NCI-H2081 treated with DMSO at 0.1 percent for 48 hours (cell line): Measurements from ENCODE around the gene ARAP3.
"Not testable (repeated sequence)": the region's sequence is repeated elsewhere in the genome, so short reads cannot be mapped to it uniquely, and the experiment has no call there.

Source experiments
- DNase-seq: peaks from one replicate; lab custom pipeline; 2025; lab: John Stamatoyannopoulos, UW

ARAP3 gene, protein sequence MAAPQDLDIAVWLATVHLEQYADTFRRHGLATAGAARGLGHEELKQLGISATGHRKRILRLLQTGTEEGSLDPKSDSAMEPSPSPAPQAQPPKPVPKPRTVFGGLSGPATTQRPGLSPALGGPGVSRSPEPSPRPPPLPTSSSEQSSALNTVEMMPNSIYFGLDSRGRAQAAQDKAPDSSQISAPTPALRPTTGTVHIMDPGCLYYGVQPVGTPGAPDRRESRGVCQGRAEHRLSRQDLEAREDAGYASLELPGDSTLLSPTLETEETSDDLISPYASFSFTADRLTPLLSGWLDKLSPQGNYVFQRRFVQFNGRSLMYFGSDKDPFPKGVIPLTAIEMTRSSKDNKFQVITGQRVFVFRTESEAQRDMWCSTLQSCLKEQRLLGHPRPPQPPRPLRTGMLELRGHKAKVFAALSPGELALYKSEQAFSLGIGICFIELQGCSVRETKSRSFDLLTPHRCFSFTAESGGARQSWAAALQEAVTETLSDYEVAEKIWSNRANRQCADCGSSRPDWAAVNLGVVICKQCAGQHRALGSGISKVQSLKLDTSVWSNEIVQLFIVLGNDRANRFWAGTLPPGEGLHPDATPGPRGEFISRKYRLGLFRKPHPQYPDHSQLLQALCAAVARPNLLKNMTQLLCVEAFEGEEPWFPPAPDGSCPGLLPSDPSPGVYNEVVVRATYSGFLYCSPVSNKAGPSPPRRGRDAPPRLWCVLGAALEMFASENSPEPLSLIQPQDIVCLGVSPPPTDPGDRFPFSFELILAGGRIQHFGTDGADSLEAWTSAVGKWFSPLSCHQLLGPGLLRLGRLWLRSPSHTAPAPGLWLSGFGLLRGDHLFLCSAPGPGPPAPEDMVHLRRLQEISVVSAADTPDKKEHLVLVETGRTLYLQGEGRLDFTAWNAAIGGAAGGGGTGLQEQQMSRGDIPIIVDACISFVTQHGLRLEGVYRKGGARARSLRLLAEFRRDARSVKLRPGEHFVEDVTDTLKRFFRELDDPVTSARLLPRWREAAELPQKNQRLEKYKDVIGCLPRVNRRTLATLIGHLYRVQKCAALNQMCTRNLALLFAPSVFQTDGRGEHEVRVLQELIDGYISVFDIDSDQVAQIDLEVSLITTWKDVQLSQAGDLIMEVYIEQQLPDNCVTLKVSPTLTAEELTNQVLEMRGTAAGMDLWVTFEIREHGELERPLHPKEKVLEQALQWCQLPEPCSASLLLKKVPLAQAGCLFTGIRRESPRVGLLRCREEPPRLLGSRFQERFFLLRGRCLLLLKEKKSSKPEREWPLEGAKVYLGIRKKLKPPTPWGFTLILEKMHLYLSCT (N-terminal part only)

DNA sequence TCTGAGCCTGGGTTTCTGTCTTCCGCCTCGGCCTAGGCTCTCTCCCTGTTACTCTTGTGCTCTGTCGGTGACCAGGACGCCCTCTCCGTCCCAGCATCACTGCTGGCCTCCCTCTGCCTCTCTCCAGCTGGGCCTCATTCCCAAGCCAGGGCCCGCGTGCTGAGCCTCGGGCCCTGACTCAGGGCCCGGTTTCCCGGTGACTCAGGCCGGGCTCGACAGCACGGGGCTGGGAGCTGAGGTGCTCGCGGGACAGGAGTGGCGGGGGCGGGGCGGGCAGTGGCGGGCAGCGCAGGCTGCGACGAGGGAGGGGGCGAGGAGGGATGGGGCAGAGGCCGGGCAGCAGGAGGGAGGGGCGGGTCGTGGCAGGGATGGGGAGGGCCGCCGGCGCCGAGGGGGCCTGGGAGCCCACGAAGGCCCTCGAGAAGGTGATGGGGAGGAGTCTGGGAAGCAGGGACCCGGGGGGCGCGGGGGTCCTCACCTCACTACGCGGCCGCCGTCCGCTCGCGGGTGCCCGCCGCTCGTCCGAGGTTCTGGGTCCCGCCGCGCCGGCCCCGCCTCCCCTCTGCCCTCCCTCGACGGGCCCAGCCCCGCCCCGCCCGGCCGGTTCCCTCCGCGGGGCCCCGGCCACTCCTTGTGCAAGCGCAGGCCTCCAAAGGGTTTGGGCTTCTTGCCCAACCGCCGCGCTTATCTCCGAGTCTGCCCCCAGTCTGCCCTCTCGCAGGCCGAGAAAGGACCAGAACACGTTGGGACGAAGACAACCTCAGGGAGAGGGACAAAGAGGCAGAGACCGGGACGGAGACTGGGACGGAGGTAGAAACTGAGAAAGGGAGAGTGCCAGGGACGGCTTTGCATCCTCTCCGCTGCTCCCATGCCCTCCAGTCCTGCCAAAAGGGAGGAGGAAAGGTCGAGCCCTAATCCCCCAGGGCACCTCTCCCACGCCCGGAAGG, at the start of gene ARAP3:
Gene ARAP3, minus strand, starts transcription at position 536 of the 947 bp plus-strand sequence. CDS start 1,744 bp downstream, outside the sequence.
- no peak for DNase-seq

DNA sequence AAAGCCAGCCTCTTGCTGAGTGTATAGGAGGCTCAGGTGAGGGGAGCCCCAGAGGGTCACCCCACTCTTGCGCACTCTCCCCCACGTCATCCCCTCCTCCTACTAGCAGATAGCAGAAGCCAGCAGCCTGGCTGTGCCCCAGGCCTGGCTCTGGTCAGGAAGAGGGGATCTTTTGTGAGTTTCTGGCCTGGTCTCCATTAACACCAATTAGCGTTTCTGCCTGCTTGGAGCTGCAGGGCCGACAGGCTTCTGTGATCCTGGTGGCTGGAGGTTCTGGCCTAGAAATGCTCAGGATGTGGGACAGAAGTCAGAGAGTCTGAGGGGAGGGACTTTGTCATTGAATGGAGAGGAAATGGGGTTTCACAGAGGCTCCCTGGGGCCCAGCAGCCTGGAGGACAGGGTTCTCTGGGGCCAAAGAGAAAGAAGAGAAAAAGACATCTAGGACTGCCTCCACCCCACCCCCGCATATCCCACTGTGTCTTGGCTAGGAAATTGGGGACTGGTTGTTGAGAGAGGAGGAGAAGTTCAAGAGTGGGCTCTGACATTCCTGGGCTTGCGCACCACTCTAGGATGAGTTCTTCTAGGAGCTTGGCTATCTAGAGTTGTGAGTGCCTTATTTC, 47.5 kb upstream of the ARAP3 start:
- DNase-seq, result no peak

DNA sequence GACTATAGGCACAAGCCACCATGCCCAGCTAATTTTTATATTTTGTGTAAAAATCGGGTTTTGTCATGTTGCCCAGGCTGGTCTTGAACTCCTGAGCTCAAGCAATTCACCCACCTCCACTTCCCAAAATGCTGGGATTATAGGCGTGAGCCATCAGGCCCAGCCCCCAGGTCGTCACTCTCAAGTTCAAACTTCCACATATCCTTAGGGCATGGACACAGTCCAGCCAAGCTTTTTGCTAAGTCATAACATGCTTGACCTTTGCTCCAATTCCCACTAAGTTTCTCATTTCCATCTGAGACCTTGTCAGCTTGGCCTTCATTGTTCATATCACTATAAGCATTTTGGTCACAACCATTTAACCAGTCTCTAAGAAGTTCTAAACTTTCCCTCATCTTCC, 43.9 kb upstream of the ARAP3 start:
- DNase-seq, result no peak

DNA sequence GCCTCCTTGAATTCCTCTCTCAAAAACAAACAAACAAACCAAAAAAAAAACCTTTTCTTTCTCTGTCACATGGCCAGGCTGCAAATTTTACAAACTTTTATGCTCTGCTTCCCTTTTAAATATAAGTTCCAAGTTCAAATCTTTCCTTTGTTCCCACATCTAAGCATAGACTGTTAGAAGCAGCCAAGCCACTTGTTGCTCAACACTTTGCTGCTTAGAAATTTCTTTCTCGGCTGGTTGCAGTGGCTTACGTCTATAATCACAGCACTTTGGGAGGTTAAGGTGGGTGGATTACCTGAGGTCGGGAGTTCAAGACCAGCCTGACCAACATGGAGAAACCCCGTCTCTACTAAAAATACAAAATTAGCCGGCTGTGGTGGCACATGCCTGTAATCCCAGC, 43.1 kb upstream of the ARAP3 start:
- DNase-seq, result not testable (repeated sequence)

DNA sequence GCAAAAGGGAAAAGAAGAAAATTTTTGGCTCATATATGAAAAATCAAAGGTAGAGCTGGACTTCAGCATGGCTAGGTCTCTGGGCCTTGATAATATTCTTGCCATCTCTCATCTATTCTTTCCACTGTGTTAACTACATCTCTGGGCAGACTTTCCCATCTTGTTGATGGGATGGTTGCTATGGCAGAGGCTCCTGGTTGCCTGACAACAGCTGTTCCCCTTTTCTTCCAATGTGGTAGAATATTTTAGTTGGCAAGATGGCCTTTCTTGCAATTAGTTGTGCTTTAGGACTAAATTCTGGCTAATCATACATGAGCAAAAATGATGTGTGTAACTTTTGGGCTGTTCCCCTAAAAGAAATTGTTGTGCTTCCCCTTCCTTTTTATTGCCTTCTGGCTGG, 40.2 kb upstream of the ARAP3 start:
- no peak for DNase-seq

DNA sequence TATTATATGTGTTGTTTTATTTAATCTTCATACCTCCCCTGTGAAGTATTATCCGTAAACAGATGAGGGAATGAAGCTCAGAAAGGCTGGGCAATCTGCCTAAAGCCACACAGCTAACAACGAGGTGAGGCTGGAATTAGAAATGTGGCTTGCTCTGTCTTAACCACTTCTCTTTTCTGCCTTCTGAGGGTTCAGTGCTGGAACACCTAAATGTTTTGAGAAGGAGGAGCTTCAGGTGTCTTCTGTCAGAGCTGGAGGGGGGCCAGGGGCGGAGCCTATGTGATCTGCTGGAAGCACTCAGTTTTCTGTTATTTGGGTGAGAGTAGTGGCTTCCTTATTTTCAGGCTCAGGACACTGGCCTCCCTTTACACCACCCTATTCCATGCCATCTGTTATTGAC, 35.0 kb upstream of the ARAP3 start:
- DNase-seq, result no peak

DNA sequence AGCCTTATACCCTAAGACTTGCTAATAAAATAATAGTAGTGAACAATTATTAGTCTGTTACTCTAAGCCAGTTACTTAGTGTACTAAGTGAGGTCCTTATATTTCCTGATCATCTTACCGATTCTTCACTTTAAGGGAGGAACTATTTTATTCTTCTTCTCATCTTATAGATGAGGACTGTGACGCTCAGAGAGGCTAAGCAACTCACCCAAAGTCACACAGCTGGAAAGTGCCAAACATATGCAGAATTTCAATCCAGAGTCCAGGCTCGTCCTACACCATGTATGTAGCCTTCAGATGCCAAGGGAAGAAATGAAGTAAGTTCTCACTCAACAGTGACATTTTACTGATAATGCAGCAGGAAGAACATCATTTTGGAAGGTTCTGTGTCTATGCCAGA, 34.4 kb upstream of the ARAP3 start:
- no peak for DNase-seq

DNA sequence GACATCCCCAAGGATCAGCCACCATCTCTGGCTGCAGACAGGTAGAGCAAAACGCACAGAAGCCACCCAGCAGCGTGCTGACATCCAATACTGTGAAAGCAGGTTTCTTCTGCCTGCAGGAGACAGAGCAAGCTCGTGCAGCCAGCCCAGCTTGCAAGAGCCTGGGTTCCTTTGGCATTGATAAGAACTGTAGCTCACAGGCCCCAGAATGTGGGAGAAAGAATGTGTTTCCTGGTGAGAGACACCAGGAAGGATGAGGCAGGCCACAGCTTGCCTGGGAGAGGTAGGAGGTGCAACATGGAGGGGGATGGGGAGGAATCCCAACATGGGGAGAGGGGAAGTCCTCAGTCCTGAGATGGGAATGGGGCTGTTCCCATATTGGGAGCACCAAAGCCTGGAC, 34.0 kb upstream of the ARAP3 start:
- DNase-seq, result no peak

DNA sequence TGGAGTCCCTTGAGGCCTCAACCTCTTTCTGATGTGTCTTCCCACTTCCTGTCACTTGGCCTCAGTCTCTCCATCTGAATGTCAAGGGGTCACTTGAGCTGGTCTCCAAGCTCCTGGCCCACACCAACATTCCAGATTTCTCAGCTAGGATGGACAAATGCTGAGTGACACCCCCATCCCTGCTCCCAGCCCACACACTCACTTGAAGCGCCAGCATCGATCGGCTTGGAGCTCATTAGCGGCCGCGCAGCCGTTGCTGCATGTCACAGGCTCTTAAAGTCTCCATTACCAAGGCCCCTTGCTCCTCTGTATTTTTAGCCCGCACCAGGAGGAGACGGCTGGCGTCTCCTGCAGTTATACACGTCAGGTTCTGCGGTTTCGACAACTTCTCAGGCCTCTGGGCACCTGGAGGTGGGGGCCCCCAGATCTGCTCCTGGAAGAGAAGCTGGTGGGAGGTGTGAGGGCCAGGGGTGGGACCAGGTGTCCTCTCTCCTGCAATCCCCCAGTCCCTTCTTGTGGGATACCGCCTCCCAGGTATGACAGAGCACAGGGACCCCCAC, 33.4 kb upstream of the ARAP3 start:
- no peak for DNase-seq

DNA sequence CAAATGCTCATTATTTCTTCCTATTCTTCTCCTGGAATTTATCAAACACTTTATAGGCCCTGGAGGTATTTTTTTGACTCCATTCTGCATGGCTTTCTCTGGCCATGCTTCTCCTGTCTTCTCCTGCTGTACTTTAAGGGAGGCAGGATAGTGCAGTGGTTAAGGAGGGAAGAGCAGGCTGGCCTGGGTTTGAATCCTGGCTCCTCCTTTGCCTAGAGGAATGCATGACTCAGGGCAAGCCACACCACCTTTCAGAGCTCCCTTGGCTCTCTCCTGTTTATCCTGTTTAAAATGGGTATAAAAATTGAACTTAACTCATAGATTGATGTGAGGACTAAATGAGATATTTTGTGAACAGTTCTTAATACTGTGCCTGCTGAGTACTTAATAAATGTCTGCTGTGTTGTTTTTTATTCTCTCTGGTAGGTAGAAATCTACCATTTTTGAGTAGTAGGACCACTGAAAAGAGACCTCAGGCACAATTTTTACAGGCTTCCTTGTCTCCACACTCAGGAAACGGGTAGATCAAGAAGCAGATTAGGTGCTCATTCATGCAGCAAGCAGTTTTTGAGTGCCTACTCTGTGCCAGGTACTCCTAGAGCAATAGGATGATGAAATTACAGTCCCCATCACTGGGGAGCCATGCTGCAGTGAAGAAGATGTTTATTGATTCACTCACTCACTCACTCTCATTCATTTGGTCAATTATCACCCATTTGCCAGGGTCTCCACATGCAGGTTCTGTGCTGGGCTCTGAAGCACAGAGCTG, 32.7 kb upstream of the ARAP3 start:
- no peak for DNase-seq

DNA sequence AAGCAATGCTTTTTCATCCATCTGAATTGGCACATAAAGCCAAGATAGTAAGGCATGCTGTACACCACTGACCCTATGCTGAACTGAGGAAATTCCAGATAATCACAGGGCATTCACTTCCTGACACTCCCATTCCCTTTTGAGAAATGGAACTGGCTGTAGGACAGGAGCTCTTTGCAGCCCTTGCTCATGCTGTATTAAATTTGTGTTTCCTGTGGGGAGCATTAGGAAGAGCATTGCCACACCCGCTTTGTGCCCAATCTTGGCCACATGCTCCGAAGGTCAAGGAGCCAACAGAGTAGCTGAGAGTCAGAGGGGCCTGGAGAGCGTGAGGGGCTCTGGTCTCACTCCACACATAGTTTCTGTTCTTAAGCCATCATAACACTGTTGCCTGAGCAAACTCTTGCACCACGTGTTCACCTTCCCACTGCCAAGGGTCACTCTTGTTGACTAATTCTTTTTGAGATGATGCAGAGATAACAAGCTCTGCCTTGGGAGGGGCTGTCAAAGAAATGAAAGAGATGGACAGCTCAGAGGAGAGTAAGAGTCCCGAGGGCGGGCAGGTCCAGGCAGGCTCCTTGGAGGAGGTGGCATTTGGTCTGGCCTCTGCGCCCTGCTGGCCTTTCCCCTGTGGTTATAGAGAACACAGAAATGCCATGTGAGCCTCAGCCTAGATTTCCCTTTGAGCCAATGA, 31.7 kb upstream of the ARAP3 start:
- DNase-seq, result no peak

DNA sequence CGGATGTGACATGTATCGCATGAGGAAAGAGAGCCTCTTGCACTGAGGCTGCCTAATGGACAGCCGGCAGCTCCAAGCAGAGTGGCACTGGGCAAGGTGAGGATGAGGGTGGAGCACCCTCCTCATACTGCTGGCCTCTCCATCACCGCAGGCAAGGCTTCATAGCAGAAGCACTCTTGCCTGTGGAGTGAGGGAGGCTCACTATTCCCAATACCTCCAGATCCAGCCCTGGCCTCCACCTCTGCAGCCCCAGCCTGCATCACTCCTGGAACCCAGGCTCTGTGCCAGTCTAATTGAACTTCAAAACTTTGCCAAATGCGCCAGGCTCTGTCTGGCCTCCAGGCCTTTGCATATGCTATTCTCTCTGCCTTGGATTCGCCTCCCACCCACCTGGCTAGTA, 29.7 kb upstream of the ARAP3 start:
- DNase-seq, result no peak

DNA sequence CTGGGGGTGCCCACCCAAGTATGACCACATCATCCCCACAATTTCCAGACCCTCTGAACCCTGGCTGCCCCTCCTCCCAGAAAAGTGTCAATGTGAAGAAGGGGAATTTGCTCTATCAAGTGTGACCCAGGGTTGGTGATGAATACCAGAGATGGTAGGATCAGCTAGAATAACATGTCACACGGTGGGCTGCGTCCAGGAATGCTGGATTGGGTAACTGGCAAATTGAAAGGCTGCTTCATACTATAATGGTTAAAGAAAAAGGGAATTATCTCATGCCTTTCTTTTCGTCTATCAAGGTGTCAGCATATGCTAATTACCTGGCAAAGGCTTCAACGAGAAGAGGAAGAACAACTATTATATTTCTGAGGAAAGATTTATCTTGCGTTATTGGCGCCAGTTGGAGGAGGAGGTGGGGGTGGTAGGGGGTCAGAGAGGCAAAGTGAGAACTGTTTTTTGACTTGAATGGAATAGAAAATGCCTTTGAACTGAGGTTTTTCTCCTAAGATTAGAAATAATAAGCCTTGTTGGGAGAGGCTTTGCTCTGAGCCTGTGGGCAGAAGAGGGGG, 27.8 kb upstream of the ARAP3 start:
- DNase-seq, result no peak

DNA sequence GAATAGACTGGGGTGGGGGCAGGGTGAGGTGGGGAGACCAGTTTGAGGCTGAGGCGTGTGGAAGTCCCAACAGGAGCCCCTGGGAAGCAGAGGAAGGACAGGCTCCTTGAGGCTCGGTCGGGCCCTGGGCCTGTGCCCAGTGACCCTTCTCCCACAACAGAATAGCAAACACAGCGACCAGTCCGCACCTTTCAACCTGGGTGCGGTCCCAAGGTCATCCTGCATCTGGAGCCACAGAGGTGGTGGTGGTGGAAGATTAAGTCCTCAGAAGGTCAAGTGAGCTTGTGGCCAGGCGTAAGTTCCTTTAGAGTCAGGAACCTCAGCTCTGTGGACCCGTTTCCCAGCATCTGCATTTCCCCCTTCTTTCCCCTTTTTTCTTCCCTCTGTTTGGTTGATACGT, 26.0 kb upstream of the ARAP3 start:
- no peak for DNase-seq

DNA sequence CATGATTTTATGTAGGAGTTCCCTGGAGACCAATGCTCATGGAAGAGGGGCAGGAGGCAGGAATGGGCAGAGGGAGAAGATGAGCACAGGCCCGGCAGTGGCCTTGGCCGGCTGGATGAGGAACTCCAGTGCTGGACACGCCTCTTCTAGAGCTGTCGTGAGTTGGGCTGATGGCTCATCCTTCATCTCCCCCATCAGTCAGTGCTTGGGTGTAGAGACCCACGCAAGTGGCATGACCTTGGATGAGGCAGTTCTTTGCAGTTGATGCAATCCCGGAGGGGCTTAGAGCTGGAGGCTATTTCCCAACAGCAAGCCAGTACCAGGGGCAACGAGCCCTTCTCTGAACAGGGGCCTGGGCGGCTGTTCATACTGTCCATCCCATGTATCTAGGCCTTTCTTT, 25.5 kb upstream of the ARAP3 start:
- no peak for DNase-seq

DNA sequence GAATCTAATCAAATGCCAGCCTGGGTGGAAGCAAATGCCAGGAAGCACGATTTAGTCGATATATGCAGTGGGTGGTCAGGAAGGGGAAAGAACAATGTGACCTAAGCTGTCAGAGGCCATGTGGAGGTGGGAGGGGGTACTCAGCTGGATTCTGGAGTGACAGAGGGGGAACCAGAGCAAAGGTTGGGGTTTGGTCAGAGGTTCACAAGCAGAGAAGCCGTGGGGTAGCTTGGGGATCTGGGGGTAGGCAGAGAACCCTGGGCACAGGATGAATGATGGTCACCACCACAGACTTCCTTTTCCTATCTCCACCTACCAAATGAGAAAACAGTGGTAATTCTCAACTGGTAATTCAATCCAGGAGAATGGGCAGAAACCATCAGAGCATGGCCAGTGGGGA, 24.1 kb upstream of the ARAP3 start:
- DNase-seq, result no peak

DNA sequence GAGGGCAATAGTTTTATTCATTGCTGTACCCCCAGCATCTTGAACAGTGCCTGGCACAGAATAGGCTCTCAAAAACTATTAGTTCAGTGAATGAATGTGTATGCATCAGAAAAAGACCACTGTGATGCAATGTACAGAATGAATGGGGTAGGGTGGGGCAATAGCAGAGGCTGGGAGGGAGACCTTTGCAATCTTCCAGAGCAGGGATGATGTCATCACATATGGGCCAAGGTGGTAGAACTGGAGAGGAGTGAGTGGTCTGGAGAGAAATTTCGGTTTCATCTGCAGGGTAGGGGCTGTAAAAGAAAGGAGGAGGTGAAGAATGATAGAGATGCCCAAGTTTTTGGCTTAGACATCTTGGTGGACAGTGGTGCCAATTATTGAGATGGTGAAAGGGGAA, 23.4 kb upstream of the ARAP3 start:
- no peak for DNase-seq

DNA sequence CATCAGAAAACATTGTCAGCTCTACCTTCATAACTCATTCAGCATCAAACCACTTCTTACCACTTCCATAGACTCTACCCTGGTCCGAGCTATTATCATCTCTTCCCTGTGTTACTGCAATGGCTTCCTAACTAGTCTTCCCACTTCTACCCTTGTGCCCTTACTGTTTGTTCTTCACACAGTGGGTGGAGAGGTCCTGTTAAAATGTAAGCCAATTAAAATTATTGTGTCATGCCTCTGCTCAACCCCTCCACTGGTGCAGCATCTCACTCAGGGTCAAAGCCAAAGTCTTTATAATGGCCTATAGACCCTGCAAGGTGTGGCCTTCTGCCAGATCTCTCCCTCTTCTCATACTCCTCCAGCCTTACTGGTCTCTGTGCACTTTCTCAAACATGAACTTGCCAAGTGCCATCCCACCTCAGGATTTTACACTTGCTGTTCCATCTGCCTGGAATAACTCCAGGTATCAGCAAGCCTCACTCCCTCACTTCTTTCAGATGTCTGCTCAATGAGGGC, 22.8 kb upstream of the ARAP3 start:
- no peak for DNase-seq
